Measurements from ENCODE around the gene LRP1B. TPM values are rescaled to one million over a fixed set of nuclear protein-coding genes. Genes with fewer than 3 reads are reported as not detected.

Gene LRP1B
- total RNA-seq, 2 experiments from 2014 or later = not detected

DNA sequence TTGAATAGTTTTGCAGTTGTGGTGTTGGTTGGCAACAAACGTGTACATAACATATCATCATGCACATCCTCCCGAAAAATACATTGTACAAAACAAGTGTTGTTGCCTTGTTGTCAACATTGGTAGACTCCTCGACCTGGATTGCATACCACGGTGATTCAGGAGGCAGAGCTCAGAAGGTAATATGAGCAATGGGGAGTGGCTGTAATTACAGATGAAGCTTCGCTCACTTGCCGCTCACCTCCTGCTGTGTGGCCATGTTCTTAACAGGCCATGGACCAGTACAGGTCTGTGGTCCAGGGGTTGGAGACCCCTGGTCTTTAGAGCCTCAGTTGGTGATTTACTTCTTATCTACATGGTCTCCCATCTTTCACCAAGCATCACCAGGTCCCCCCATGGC lies 1927.5 kb downstream of the LRP1B start:
- ChIA-PET POLR2A (no interaction called here), CTCF (no interaction called here)
- DNase-seq = no peak
- Mint-ChIP-seq H3K36me3 (no peaks in the 10 kb centered on the region), H3K4me1 (ENCODE audit: low read depth) (no peaks in the 10 kb centered on the region), H3K27ac (no peak overlapping the region), H3K9me3 (peaks cover 14% of the 10 kb centered on the region), H3K4me3 (no peak overlapping the region), H3K27me3 (no peaks in the 10 kb centered on the region)
- intact Hi-C loops (cut with micrococcal nuclease) = no loop called here

DNA sequence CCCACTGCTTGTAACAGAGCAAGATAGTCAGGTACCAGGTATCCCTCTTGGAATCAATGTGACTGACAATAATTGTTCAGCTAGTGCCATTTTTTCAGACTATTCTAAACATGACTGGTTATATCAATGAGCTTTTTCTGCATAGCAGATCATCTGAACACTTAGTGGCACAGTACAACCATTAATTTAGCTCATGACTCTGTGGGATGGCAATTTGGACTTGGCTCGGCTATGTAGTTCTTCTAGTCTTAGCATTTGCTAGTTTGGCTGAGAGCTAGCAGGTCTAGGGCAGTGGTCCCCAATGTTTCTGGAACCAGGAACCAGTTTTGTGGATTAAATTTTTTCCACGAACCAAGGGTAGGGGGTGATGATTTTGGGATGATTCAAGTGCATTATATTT lies 1929.2 kb downstream of the LRP1B start:
- H3K27ac Mint-ChIP-seq = no peak overlapping the region
- H3K36me3 Mint-ChIP-seq = no peaks in the 10 kb centered on the region
- CTCF ChIA-PET = no interaction called here
- POLR2A ChIA-PET = no interaction called here
- peaks cover 17% of the 10 kb centered on the region for H3K9me3 Mint-ChIP-seq
- no peak overlapping the region for H3K4me3 Mint-ChIP-seq
- intact Hi-C loops (cut with micrococcal nuclease) = no loop called here
- H3K4me1 Mint-ChIP-seq (ENCODE audit: low read depth) = no peaks in the 10 kb centered on the region
- H3K27me3 Mint-ChIP-seq = no peaks in the 10 kb centered on the region
- DNase-seq = no peak

DNA sequence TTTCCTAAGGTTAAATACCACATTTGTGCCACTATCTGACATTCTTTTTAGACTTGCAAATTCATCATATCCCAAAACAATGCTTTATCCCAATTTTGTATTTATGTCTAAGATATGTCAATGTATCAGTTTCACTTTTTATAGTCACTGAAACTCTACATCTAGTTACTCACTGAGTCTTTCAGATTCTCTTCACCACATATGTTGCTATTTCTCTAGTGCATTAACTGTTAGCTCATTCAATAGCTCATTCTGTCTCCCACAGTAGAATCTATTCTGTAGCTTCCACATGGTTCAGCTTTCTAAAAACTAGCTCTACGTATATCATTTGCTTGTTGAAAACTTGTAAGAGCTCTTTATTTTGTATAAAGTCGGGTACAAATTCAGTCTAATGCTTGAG lies 1930.1 kb downstream of the LRP1B start:
- Mint-ChIP-seq H3K4me3 (no peak overlapping the region), H3K27ac (no peak overlapping the region), H3K36me3 (no peaks in the 10 kb centered on the region), H3K4me1 (ENCODE audit: low read depth) (no peaks in the 10 kb centered on the region), H3K9me3 (peaks cover 17% of the 10 kb centered on the region), H3K27me3 (no peaks in the 10 kb centered on the region)
- POLR2A ChIA-PET = no interaction called here
- CTCF ChIA-PET = no interaction called here
- DNase-seq = no peak
- intact Hi-C loops (cut with micrococcal nuclease) = no loop called here

DNA sequence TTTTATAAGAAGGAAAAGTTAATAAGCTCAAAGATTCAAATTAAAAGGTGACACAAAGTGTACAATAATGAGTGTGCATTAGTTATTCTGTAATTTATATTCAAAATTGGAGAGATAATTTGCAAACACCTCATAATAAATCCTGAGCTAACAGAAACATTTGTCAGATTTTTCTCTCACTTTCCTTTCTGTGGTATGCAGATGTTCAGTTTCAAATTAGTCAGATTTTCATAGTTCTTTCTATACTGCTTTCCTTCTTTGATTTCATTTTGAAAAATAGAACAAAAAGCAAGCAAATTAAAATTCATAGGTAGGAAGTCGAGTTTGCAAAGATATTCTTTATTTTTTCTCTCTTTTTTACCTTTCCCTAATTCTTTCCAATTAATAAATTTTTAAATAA lies 1930.5 kb downstream of the LRP1B start:
- DNase-seq = no peak
- H3K4me3 Mint-ChIP-seq = no peak overlapping the region
- intact Hi-C loops (cut with micrococcal nuclease) = no loop called here
- no peak overlapping the region for H3K27ac Mint-ChIP-seq
- peaks cover 17% of the 10 kb centered on the region for H3K9me3 Mint-ChIP-seq
- no peaks in the 10 kb centered on the region for H3K27me3 Mint-ChIP-seq
- no peaks in the 10 kb centered on the region for H3K4me1 Mint-ChIP-seq (ENCODE audit: low read depth)
- ChIA-PET POLR2A (no interaction called here), CTCF (no interaction called here)
- H3K36me3 Mint-ChIP-seq = no peaks in the 10 kb centered on the region

DNA sequence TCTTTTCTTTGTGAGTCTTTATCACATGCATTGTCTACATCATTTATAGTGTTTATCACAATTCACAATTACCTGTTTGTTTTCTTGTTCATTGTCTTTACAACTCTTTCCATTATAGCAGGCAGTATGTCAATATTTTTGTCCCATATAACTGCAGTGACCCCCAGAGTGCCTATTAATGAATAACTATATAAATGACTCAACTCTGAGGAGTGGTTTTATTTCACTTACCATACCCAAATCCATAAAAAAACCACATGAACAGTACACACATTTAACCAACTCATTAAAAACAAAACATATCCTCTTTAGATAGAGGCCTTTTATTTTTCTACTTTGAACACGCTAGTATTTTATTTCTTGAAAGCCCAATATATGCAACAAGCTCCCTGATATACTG lies 1931.5 kb downstream of the LRP1B start:
- H3K27me3 Mint-ChIP-seq = no peaks in the 10 kb centered on the region
- peaks cover 18% of the 10 kb centered on the region for H3K9me3 Mint-ChIP-seq
- no peak overlapping the region for H3K4me3 Mint-ChIP-seq
- no peaks in the 10 kb centered on the region for H3K4me1 Mint-ChIP-seq (ENCODE audit: low read depth)
- ChIA-PET POLR2A (no interaction called here), CTCF (no interaction called here)
- no peaks in the 10 kb centered on the region for H3K36me3 Mint-ChIP-seq
- DNase-seq = no peak
- intact Hi-C loops (cut with micrococcal nuclease) = no loop called here
- H3K27ac Mint-ChIP-seq = no peak overlapping the region

GRCh38 chr2:140187086-140187485 lies 1943.7 kb downstream of the LRP1B start:
- intact Hi-C loops (cut with micrococcal nuclease) = no loop called here
- POLR2A ChIA-PET = no interaction called here
- H3K9me3 Mint-ChIP-seq = peaks cover 3% of the 10 kb centered on the region
- CTCF ChIA-PET = no interaction called here
- H3K36me3 Mint-ChIP-seq = no peaks in the 10 kb centered on the region
- DNase-seq = no peak
- no peaks in the 10 kb centered on the region for H3K27me3 Mint-ChIP-seq
- H3K4me3 Mint-ChIP-seq = no peak overlapping the region
- no peak overlapping the region for H3K27ac Mint-ChIP-seq
- no peaks in the 10 kb centered on the region for H3K4me1 Mint-ChIP-seq (ENCODE audit: low read depth)

DNA sequence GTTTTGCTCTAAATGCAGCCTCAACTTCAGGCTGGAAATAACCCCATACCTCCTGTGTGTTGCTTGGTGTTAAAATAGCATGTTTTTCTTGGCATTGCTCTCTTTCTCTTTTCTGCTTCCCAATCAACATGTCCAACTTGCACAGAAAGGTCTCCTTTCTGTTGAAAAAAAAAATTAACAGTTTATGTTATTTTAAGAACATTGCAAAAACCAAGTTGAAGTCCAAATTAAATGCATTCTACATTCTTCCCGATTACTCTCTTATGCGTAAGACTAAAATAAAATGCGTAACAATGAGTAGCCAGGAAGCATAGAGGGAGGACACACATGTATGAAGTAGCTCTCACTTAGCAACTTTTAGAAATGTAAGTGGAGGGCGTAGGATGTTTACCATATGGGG lies 1944.5 kb downstream of the LRP1B start:
- DNase-seq = no peak
- POLR2A ChIA-PET = no interaction called here
- Mint-ChIP-seq H3K27ac (no peak overlapping the region), H3K36me3 (no peaks in the 10 kb centered on the region), H3K4me1 (ENCODE audit: low read depth) (no peaks in the 10 kb centered on the region), H3K9me3 (peaks cover 3% of the 10 kb centered on the region), H3K27me3 (no peaks in the 10 kb centered on the region), H3K4me3 (no peak overlapping the region)
- CTCF ChIA-PET = no interaction called here
- intact Hi-C loops (cut with micrococcal nuclease) = no loop called here

GRCh38 chr2:140185076-140185475 lies 1945.7 kb downstream of the LRP1B start:
- H3K27me3 Mint-ChIP-seq = no peaks in the 10 kb centered on the region
- H3K27ac Mint-ChIP-seq = no peak overlapping the region
- no peak overlapping the region for H3K4me3 Mint-ChIP-seq
- peaks cover 3% of the 10 kb centered on the region for H3K9me3 Mint-ChIP-seq
- intact Hi-C loops (cut with micrococcal nuclease) = no loop called here
- ChIA-PET CTCF (no interaction called here), POLR2A (no interaction called here)
- no peaks in the 10 kb centered on the region for H3K36me3 Mint-ChIP-seq
- no peaks in the 10 kb centered on the region for H3K4me1 Mint-ChIP-seq (ENCODE audit: low read depth)
- DNase-seq = no peak

- Mint-ChIP-seq H3K27ac (no peak overlapping the region), H3K4me1 (ENCODE audit: low read depth) (no peaks in the 10 kb centered on the region), H3K4me3 (no peak overlapping the region), H3K36me3 (no peaks in the 10 kb centered on the region), H3K9me3 (peaks cover 3% of the 10 kb centered on the region), H3K27me3 (no peaks in the 10 kb centered on the region)
- ChIA-PET POLR2A (no interaction called here), CTCF (no interaction called here)
- DNase-seq = no peak
- intact Hi-C loops (cut with micrococcal nuclease) = no loop called here
Observed at GRCh38 chr2:140183056-140183765, 1947.6 kb downstream of the LRP1B start.

Small RNA genes within 50 kb of the gene (microRNA-seq; reads per million reads assigned to microRNA genes)
- not detected for gene MIR7157 (ENCODE audit: borderline microRNAs expressed, borderline number of aligned reads, borderline replicate concordance)

Data from activated CD4-positive, alpha-beta memory T cell treated with anti-CD3 and anti-CD28 coated beads for 36 hours (primary cell).